HG03342 (cell line): ENCODE measurements around the gene CLK2.
"Not testable (repeated sequence)": the region's sequence is repeated elsewhere in the genome, so short reads cannot be mapped to it uniquely, and the experiment has no call there.

Experiments used
- ATAC-seq: cut with Tn5 transposase; IDR thresholded peaks from one replicate; pipeline ENCODE4 v1.9.1; 2021; ENCODE audit warnings: mild to moderate bottlenecking, moderate library complexity; ENCODE audit not compliant: unreplicated experiment

CLK2 gene

GRCh38 chr1:155244368-155245162 lies 28.7 kb downstream of the CLK2 start:
- ATAC-seq = peak; percentile 84

GRCh38 chr1:155242805-155243358 lies 30.4 kb downstream of the CLK2 start:
- no peak for ATAC-seq

GRCh38 chr1:155241841-155242264 lies 31.5 kb downstream of the CLK2 start:
- ATAC-seq = no peak

- ATAC-seq = peak; percentile 33
These were observed 32.1 kb downstream of the CLK2 start for GRCh38 chr1:155241069-155241679.

- ATAC-seq = no peak
These were observed 36.9 kb downstream of the CLK2 start for GRCh38 chr1:155236451-155236850.

- ATAC-seq = not testable (repeated sequence)
These were observed 37.9 kb downstream of the CLK2 start for GRCh38 chr1:155235375-155235774.

- ATAC-seq = not testable (repeated sequence)
These were observed 39.8 kb downstream of the CLK2 start for GRCh38 chr1:155233502-155233901.

GRCh38 chr1:155232001-155232978 lies 41.0 kb downstream of the CLK2 start:
- not testable (repeated sequence) for ATAC-seq

- ATAC-seq = not testable (repeated sequence)
These were observed 42.0 kb downstream of the CLK2 start for GRCh38 chr1:155231302-155231701.

- no peak for ATAC-seq
These were observed 45.2 kb downstream of the CLK2 start for GRCh38 chr1:155228096-155228427.

- ATAC-seq = peak; percentile 90
These were observed 45.8 kb downstream of the CLK2 start for GRCh38 chr1:155227261-155228095.

GRCh38 chr1:155226910-155227260 lies 46.4 kb downstream of the CLK2 start:
- ATAC-seq = no peak

- ATAC-seq = no peak
These were observed 47.0 kb downstream of the CLK2 start for GRCh38 chr1:155226188-155226909.

GRCh38 chr1:155225404-155225759 lies 47.9 kb downstream of the CLK2 start:
- not testable (repeated sequence) for ATAC-seq

- no peak for ATAC-seq
These were observed 50.3 kb downstream of the CLK2 start for GRCh38 chr1:155223047-155223446.

GRCh38 chr1:155220211-155220965 lies 52.9 kb downstream of the CLK2 start:
- not testable (repeated sequence) for ATAC-seq

GRCh38 chr1:155219592-155220031 lies 53.7 kb downstream of the CLK2 start:
- ATAC-seq = no peak

GRCh38 chr1:155218854-155219591 lies 54.3 kb downstream of the CLK2 start:
- no peak for ATAC-seq
